HepG2 (cell line): ENCODE results near the gene DDX24. TPM values are rescaled to one million over a fixed set of nuclear protein-coding genes. Genes with fewer than 3 reads are reported as not detected.

Source experiments
- ATF7-NPFF ChIP-seq: sonication (generic); formaldehyde crosslinking; IDR thresholded peaks from 2 replicates; pipeline ENCODE4 v1.8.1; 2023; ENCODE audit warnings: mild to moderate bottlenecking, low read depth, missing genetic modification reagents, moderate library complexity
- BHLHE40 ChIP-seq: IDR thresholded peaks from 2 replicates; pipeline ENCODE4 v1.6.1; 2011; ENCODE audit warnings: low read length, improper control_type of control experiment
- BRD4 ChIP-seq: sonication (generic); formaldehyde crosslinking; IDR thresholded peaks from 2 replicates; pipeline ENCODE4 v1.4.0; 2020; ENCODE audit warnings: missing genetic modification reagents
- CHD2 ChIP-seq: IDR thresholded peaks from 2 replicates; pipeline ENCODE4 v1.6.1; 2011; ENCODE audit warnings: low read depth, low read length, improper control_type of control experiment
- ESRRA ChIP-seq: sonication (generic); formaldehyde crosslinking; IDR thresholded peaks from 2 replicates; pipeline ENCODE4 v1.5.1; 2020; ENCODE audit warnings: mild to moderate bottlenecking, low read depth, missing genetic modification reagents
- FOXA3 ChIP-seq: IDR thresholded peaks from 2 replicates; pipeline ENCODE4 v1.6.1; 2016; ENCODE audit warnings: missing genetic modification reagents, missing compliant biosample characterization
- ISL2 ChIP-seq: sonication (generic); formaldehyde crosslinking; IDR thresholded peaks from 2 replicates; pipeline ENCODE4 v1.5.0; 2020; ENCODE audit warnings: missing genetic modification reagents
- MXI1 ChIP-seq: IDR thresholded peaks from 3 replicates; pipeline ENCODE4 v1.6.1; 2012; ENCODE audit warnings: low read depth, low read length, inconsistent platforms, borderline replicate concordance
- POGZ ChIP-seq: sonication (generic); formaldehyde crosslinking; IDR thresholded peaks from 2 replicates; pipeline ENCODE4 v1.4.0; 2020; ENCODE audit warnings: mild to moderate bottlenecking, missing genetic modification reagents
- SCMH1 ChIP-seq: sonication (generic); formaldehyde crosslinking; IDR thresholded peaks from 2 replicates; pipeline ENCODE4 v1.9.0; 2021; ENCODE audit warnings: missing genetic modification reagents, mild to moderate bottlenecking, borderline replicate concordance
- TFAP4 ChIP-seq: sonication (generic); IDR thresholded peaks from 2 replicates; pipeline ENCODE4 v1.6.1; 2016; ENCODE audit warnings: low read depth, borderline replicate concordance
- TFDP1 ChIP-seq: IDR thresholded peaks from 2 replicates; pipeline ENCODE4 v1.6.1; 2016; ENCODE audit warnings: missing compliant biosample characterization, missing genetic modification reagents, borderline replicate concordance
- THRA ChIP-seq: sonication (generic); formaldehyde crosslinking; IDR thresholded peaks from 2 replicates; pipeline ENCODE4 v1.4.0; 2020; ENCODE audit warnings: missing genetic modification reagents, borderline replicate concordance
- TSC22D2 ChIP-seq: sonication (generic); formaldehyde crosslinking; IDR thresholded peaks from 2 replicates; pipeline ENCODE4 v1.5.1; 2020; ENCODE audit warnings: missing genetic modification reagents, mild to moderate bottlenecking, borderline replicate concordance
- ZFP62 ChIP-seq: sonication (generic); formaldehyde crosslinking; IDR thresholded peaks from 2 replicates; pipeline ENCODE4 v1.4.0; 2020; ENCODE audit warnings: missing genetic modification reagents
- ZNF10 ChIP-seq: sonication (generic); formaldehyde crosslinking; IDR thresholded peaks from 2 replicates; pipeline ENCODE4 v1.4.0; 2020; ENCODE audit warnings: mild to moderate bottlenecking, low read depth, missing genetic modification reagents, borderline replicate concordance
- ZNF225 ChIP-seq: sonication (generic); formaldehyde crosslinking; IDR thresholded peaks from 2 replicates; pipeline ENCODE4 v1.4.0; 2020; ENCODE audit warnings: mild to moderate bottlenecking, missing genetic modification reagents
- ZNF296 ChIP-seq: sonication (generic); formaldehyde crosslinking; conservative IDR thresholded peaks from 2 replicates; pipeline ENCODE4 v1.5.0; 2020; ENCODE audit warnings: mild to moderate bottlenecking, missing genetic modification reagents
- ZNF30 ChIP-seq: sonication (generic); formaldehyde crosslinking; IDR thresholded peaks from 2 replicates; pipeline ENCODE4 v1.5.0; 2020; ENCODE audit warnings: mild to moderate bottlenecking, missing genetic modification reagents
- ZNF333 ChIP-seq: sonication (generic); formaldehyde crosslinking; IDR thresholded peaks from 2 replicates; pipeline ENCODE4 v1.4.0; 2020; ENCODE audit warnings: mild to moderate bottlenecking, missing genetic modification reagents, borderline replicate concordance
- ZNF496 ChIP-seq: sonication (generic); formaldehyde crosslinking; IDR thresholded peaks from 2 replicates; pipeline ENCODE4 v1.8.1; 2023; ENCODE audit warnings: mild to moderate bottlenecking, moderate library complexity, missing genetic modification reagents; ENCODE audit not compliant: insufficient replicate concordance
- ZNF563 ChIP-seq: sonication (generic); formaldehyde crosslinking; IDR thresholded peaks from 2 replicates; pipeline ENCODE4 v1.8.0; 2022; ENCODE audit warnings: mild to moderate bottlenecking, moderate library complexity, missing genetic modification reagents
- ZNF777 ChIP-seq: sonication (generic); formaldehyde crosslinking; IDR thresholded peaks from 2 replicates; pipeline ENCODE4 v1.4.0; 2020; ENCODE audit warnings: missing genetic modification reagents
- ZNF883 ChIP-seq: sonication (generic); formaldehyde crosslinking; IDR thresholded peaks from 2 replicates; pipeline ENCODE4 v1.5.1; 2020; ENCODE audit warnings: mild to moderate bottlenecking, missing genetic modification reagents; ENCODE audit errors: not compliant biosample characterization
- ZXDC ChIP-seq: sonication (generic); formaldehyde crosslinking; IDR thresholded peaks from 2 replicates; pipeline ENCODE4 v1.5.0; 2020; ENCODE audit warnings: mild to moderate bottlenecking, missing genetic modification reagents
- polyA plus RNA-seq, 8 experiments: library from polyadenylated mRNA; depleted of rRNA in 3 of 8; stranded (reverse) in 7 of 8; unstranded in 1 of 8; fragments of >200 nt; fragmentation: Illumina TruSeq in 4 of 8; extraction: Trizol in 4 of 8; gene quantifications; 2 replicates each; pipeline versions ENCODE4 v1.2.1 to v1.2.3, GENCODE V29; 2011 to 2016; ENCODE audit warnings: low read depth in 4 of 8, missing spikeins in 1 of 8, mixed read lengths in 1 of 8; ENCODE audit not compliant: insufficient read depth in 1 of 8
- total RNA-seq, 5 experiments: library from RNA; depleted of rRNA; stranded (reverse); fragments of >200 nt; fragmentation: Illumina TruSeq; extraction: Trizol; gene quantifications; 2 replicates each; pipeline ENCODE4 v1.2.3, GENCODE V29; 2016; ENCODE audit warnings: low read depth in 1 of 5

The DDX24 gene
- total and polyA plus RNA-seq, 2 of the 13 experiments (the other 11 are each of a cell fraction or from before 2014, with no cell fraction given) = 67.3 to 149 TPM

GRCh38 chr14:94080621-94081385 lies at the start of gene DDX24, which contains the start of gene IFI27L1 (continued):
- TF ChIP-seq THRA (no peak), ZNF225 (CRISPR knock-in tag) (no peak), ZNF10 (CRISPR knock-in tag) (no peak), ZNF333 (no peak), ZFP62 (CRISPR knock-in tag) (no peak), ZNF563 (peak; percentile 88), ZXDC (CRISPR knock-in tag) (0 out of 2 replicates have a peak, but pooled peaks have one; percentile 54), SCMH1 (no peak), BHLHE40 (peak; percentile 74), ESRRA (CRISPR knock-in tag) (no peak), CHD2 (no peak), POGZ (CRISPR knock-in tag) (no peak), ZNF496 (CRISPR knock-in tag) (no peak), TFAP4 (peak; percentile 72; the same call in 1 of the 2 replicates), ZNF777 (CRISPR knock-in tag) (peak; percentile 76), ATF7-NPFF (peak; percentile 48; the same call in 1 of the 2 replicates), TFDP1 (CRISPR knock-in tag) (peak; percentile 94; the same call in 1 of the 2 replicates), TSC22D2 (CRISPR knock-in tag) (no peak), FOXA3 (CRISPR knock-in tag) (no peak), ISL2 (CRISPR knock-in tag) (no peak), ZNF30 (CRISPR knock-in tag) (0 out of 2 replicates have a peak, but pooled peaks have one; percentile 11), ZNF296 (0 out of 2 replicates have a peak, but pooled peaks have one; percentile 40), ZNF883 (no peak), MXI1 (peak; percentile 89; the same call in 2 of the 3 replicates), BRD4 (CRISPR knock-in tag) (no peak)
